Mesenchymal stem cell (in vitro differentiated cells and primary cell): Measurements from ENCODE around the gene LHFPL2.
A peak's percentile ranks its signal among the peaks of the same experiment; 100 is the strongest.

ENCODE experiments used
- DNase-seq: peaks from one replicate; pipeline ENCODE4 v3.0.0-alpha.2; 2013
- H2AFZ ChIP-seq: one replicate; pipeline ENCODE4 v1.6.1; 2013; ENCODE audit warnings: low read depth, mild to moderate bottlenecking, control low read depth, inconsistent platforms, low read length, moderate library complexity
- H2AK5ac ChIP-seq: 2 replicates; pipeline ENCODE4 v1.6.1; 2013; ENCODE audit warnings: low read length, moderate library complexity, mild to moderate bottlenecking, inconsistent platforms; ENCODE audit not compliant: severe bottlenecking
- H2BK120ac ChIP-seq: one replicate; pipeline ENCODE4 v1.6.1; 2013; ENCODE audit warnings: low read depth, mild to moderate bottlenecking, inconsistent platforms, low read length, moderate library complexity
- H2BK12ac ChIP-seq, 2 experiments: one replicate each; pipeline ENCODE4 v1.6.1; 2013; ENCODE audit warnings: inconsistent platforms in 2 of 2, low read length in 2 of 2, mild to moderate bottlenecking in 2 of 2, moderate library complexity in 2 of 2, control low read depth in 1 of 2
- H2BK15ac ChIP-seq: one replicate; pipeline ENCODE4 v1.6.1; 2013; ENCODE audit warnings: mild to moderate bottlenecking, low read depth, inconsistent platforms; ENCODE audit not compliant: poor library complexity, severe bottlenecking
- H2BK5ac ChIP-seq: 2 replicates; pipeline ENCODE4 v1.6.1; 2013; ENCODE audit warnings: low read depth, mild to moderate bottlenecking, low read length, control low read depth, inconsistent platforms; ENCODE audit not compliant: poor library complexity, severe bottlenecking
- H3K14ac ChIP-seq, 2 experiments: one replicate each; pipeline ENCODE4 v1.6.1; 2013; ENCODE audit warnings: inconsistent platforms in 2 of 2, low read length in 2 of 2, control low read depth in 1 of 2, mild to moderate bottlenecking in 1 of 2, moderate library complexity in 1 of 2
- H3K18ac ChIP-seq, 2 experiments: one replicate each; pipeline ENCODE4 v1.6.1; 2013; ENCODE audit warnings: inconsistent platforms in 2 of 2, low read length in 2 of 2, control low read depth in 1 of 2, low read depth in 1 of 2, mild to moderate bottlenecking in 1 of 2
- H3K23ac ChIP-seq, 2 experiments: one replicate each; pipeline ENCODE4 v1.6.1; 2013; ENCODE audit warnings: inconsistent platforms in 2 of 2, low read length in 2 of 2, mild to moderate bottlenecking in 2 of 2, moderate library complexity in 2 of 2, control low read depth in 1 of 2
- H3K27ac ChIP-seq: 2 replicates; pipeline ENCODE4 v1.5.1; 2013; ENCODE audit warnings: mild to moderate bottlenecking, moderate library complexity, low read length, control low read depth, inconsistent platforms; ENCODE audit not compliant: poor library complexity, severe bottlenecking
- H3K27me3 ChIP-seq, 2 experiments: 2 replicates each; pipeline versions ENCODE4 v1.6.1 to v1.7.0; 2013; ENCODE audit warnings: low read length in 2 of 2, mild to moderate bottlenecking in 2 of 2, moderate library complexity in 2 of 2, control low read depth in 1 of 2, inconsistent platforms in 1 of 2; ENCODE audit not compliant: control insufficient read depth in 1 of 2, insufficient read depth in 1 of 2
- H3K36me3 ChIP-seq, 2 experiments: 2 replicates each; pipeline versions ENCODE4 v1.6.1 to v1.7.0; 2013; ENCODE audit warnings: low read length in 2 of 2, control low read depth in 1 of 2, inconsistent platforms in 1 of 2, low read depth in 1 of 2, mild to moderate bottlenecking in 1 of 2; ENCODE audit not compliant: insufficient read depth in 2 of 2, control insufficient read depth in 1 of 2
- H3K4ac ChIP-seq, 2 experiments: one replicate each; pipeline ENCODE4 v1.6.1; 2013; ENCODE audit warnings: inconsistent platforms in 2 of 2, low read length in 2 of 2, mild to moderate bottlenecking in 2 of 2, moderate library complexity in 2 of 2, control low read depth in 1 of 2, low read depth in 1 of 2
- H3K4me1 ChIP-seq: 2 replicates; pipeline ENCODE4 v1.6.1; 2013; ENCODE audit warnings: low read depth, low read length, control low read depth; ENCODE audit not compliant: control insufficient read depth, insufficient read depth
- H3K4me2 ChIP-seq: 2 replicates; pipeline ENCODE4 v1.6.1; 2013; ENCODE audit warnings: low read length, mild to moderate bottlenecking, inconsistent platforms; ENCODE audit not compliant: poor library complexity, severe bottlenecking
- H3K4me3 ChIP-seq, 2 experiments: 2 replicates each; pipeline versions ENCODE4 v1.5.1 to v1.7.0; 2013; ENCODE audit warnings: low read length in 2 of 2, mild to moderate bottlenecking in 2 of 2, control low read depth in 1 of 2, low read depth in 1 of 2; ENCODE audit not compliant: insufficient read depth in 1 of 2
- H3K79me1 ChIP-seq: replicated peaks from 2 replicates; pipeline ENCODE4 v1.6.1; 2013; ENCODE audit warnings: mild to moderate bottlenecking, control low read depth, low read length, inconsistent platforms; ENCODE audit not compliant: poor library complexity, severe bottlenecking
- H3K9ac ChIP-seq: 2 replicates; pipeline ENCODE4 v1.7.0; 2013; ENCODE audit warnings: mild to moderate bottlenecking, low read length, moderate library complexity
- H3K9me3 ChIP-seq: 2 replicates; pipeline ENCODE4 v1.7.0; 2013; ENCODE audit warnings: mild to moderate bottlenecking, low read length; ENCODE audit not compliant: control insufficient read depth
- H4K8ac ChIP-seq: one replicate; pipeline ENCODE4 v1.6.1; 2013; ENCODE audit warnings: inconsistent platforms, mild to moderate bottlenecking, low read length, moderate library complexity
- H4K91ac ChIP-seq: one replicate; pipeline ENCODE4 v1.6.1; 2013; ENCODE audit warnings: mild to moderate bottlenecking, low read length, inconsistent platforms
- WGBS: methylation state at CpG from one replicate; pipeline ENCODE4 v1.1.7; 2013; ENCODE audit warnings: mixed read lengths; 5-methylcytosine and 5-hydroxymethylcytosine counted together

The LHFPL2 gene

GRCh38 chr5:78526049-78526525 is 122.5 kb downstream of the LHFPL2 start:
- Histone ChIP-seq H3K18ac (peak overlapping the region; percentile 57 to 80), H4K8ac (peak overlapping the region; percentile 66), H3K4me1 (peaks cover 10% of the 10 kb centered on the region), H4K91ac (peak overlapping the region; percentile 71), H3K27me3 (no peaks in the 10 kb centered on the region), H2AFZ (peak overlapping the region; percentile 84), H2AK5ac (peak overlapping the region; percentile 19), H3K27ac (no peak overlapping the region), H3K9me3 (no peaks in the 10 kb centered on the region), H3K36me3 (peaks cover 0 to 8% of the 10 kb centered on the region in 2 experiments), H3K79me1 (peaks cover 11% of the 10 kb centered on the region), H3K4ac (peak overlapping the region in 1 of 2 experiments; percentile 71), H2BK12ac (peak overlapping the region; percentile 18 to 71), H3K4me3 (peak overlapping the region in 1 of 2 experiments; percentile 7), H3K9ac (peak overlapping the region; percentile 94), H3K4me2 (no peak overlapping the region), H2BK5ac (no peak overlapping the region), H2BK15ac (no peak overlapping the region), H3K14ac (no peak overlapping the region), H2BK120ac (peak overlapping the region; percentile 67), H3K23ac (no peak overlapping the region)
- WGBS, result 59% methylated on average over 7 of the region's 7 CpGs
- peak; percentile 90 for DNase-seq

GRCh38 chr5:78523314-78524193 is 125.0 kb downstream of the LHFPL2 start:
- no peak overlapping the region for H3K23ac ChIP-seq
- peak overlapping the region; percentile 30 for H2BK120ac ChIP-seq
- peak overlapping the region in 1 of 2 experiments; percentile 37 for H3K14ac ChIP-seq
- H3K4me1 ChIP-seq, result peaks cover 12% of the 10 kb centered on the region
- H2BK15ac ChIP-seq, result no peak overlapping the region
- peaks cover 21% of the 10 kb centered on the region for H3K79me1 ChIP-seq
- H3K27me3 ChIP-seq, result no peaks in the 10 kb centered on the region
- no peak overlapping the region for H2BK5ac ChIP-seq
- H3K4ac ChIP-seq, result peak overlapping the region in 1 of 2 experiments; percentile 11
- H3K9me3 ChIP-seq, result no peaks in the 10 kb centered on the region
- 89% methylated on average over 14 of the region's 15 CpGs for WGBS
- no peak overlapping the region for H4K8ac ChIP-seq
- peak overlapping the region in 1 of 2 experiments; percentile 46 for H3K18ac ChIP-seq
- no peak overlapping the region for H2AFZ ChIP-seq
- no peak overlapping the region for H3K27ac ChIP-seq
- no peak overlapping the region for H3K4me3 ChIP-seq
- H3K9ac ChIP-seq, result peak overlapping the region; percentile 12
- H2AK5ac ChIP-seq, result no peak overlapping the region
- DNase-seq, result no peak
- peak overlapping the region; percentile 6 to 89 for H2BK12ac ChIP-seq
- H4K91ac ChIP-seq, result peak overlapping the region; percentile 18
- H3K4me2 ChIP-seq, result no peak overlapping the region
- H3K36me3 ChIP-seq, result peaks cover 0 to 8% of the 10 kb centered on the region in 2 experiments

- no peak overlapping the region for H3K14ac ChIP-seq
- H3K18ac ChIP-seq, result no peak overlapping the region
- H2AK5ac ChIP-seq, result no peak overlapping the region
- no peak for DNase-seq
- H3K27ac ChIP-seq, result no peak overlapping the region
- no peak overlapping the region for H2BK12ac ChIP-seq
- H3K4me2 ChIP-seq, result no peak overlapping the region
- H3K27me3 ChIP-seq, result no peaks in the 10 kb centered on the region
- H3K4ac ChIP-seq, result no peak overlapping the region
- peaks cover 10% of the 10 kb centered on the region for H3K4me1 ChIP-seq
- H2AFZ ChIP-seq, result no peak overlapping the region
- no peak overlapping the region for H3K4me3 ChIP-seq
- no peak overlapping the region for H3K23ac ChIP-seq
- no peak overlapping the region for H2BK120ac ChIP-seq
- peaks cover 18% of the 10 kb centered on the region for H3K79me1 ChIP-seq
- no peak overlapping the region for H3K9ac ChIP-seq
- H3K9me3 ChIP-seq, result no peaks in the 10 kb centered on the region
- H4K8ac ChIP-seq, result no peak overlapping the region
- H3K36me3 ChIP-seq, result peaks cover 0 to 8% of the 10 kb centered on the region in 2 experiments
- no peak overlapping the region for H2BK15ac ChIP-seq
- H4K91ac ChIP-seq, result no peak overlapping the region
- no peak overlapping the region for H2BK5ac ChIP-seq
- 80% methylated on average over 7 of the region's 9 CpGs for WGBS
Observed at GRCh38 chr5:78522476-78523260, 125.9 kb downstream of the LHFPL2 start.

- no peak overlapping the region for H3K14ac ChIP-seq
- no peak overlapping the region for H3K18ac ChIP-seq
- no peak overlapping the region for H4K8ac ChIP-seq
- H3K9ac ChIP-seq, result no peak overlapping the region
- H3K9me3 ChIP-seq, result no peaks in the 10 kb centered on the region
- no peak overlapping the region for H3K4ac ChIP-seq
- H3K27me3 ChIP-seq, result no peaks in the 10 kb centered on the region
- no peak overlapping the region for H2BK12ac ChIP-seq
- H3K4me2 ChIP-seq, result no peak overlapping the region
- no peak overlapping the region for H3K23ac ChIP-seq
- 100% methylated on average over 1 of the region's 2 CpGs for WGBS
- no peak overlapping the region for H3K27ac ChIP-seq
- H3K4me1 ChIP-seq, result peaks cover 10% of the 10 kb centered on the region
- no peak overlapping the region for H3K4me3 ChIP-seq
- no peak overlapping the region for H2AK5ac ChIP-seq
- DNase-seq, result no peak
- no peak overlapping the region for H2BK5ac ChIP-seq
- no peak overlapping the region for H2AFZ ChIP-seq
- H2BK120ac ChIP-seq, result no peak overlapping the region
- no peak overlapping the region for H2BK15ac ChIP-seq
- H3K36me3 ChIP-seq, result peaks cover 0 to 8% of the 10 kb centered on the region in 2 experiments
- H3K79me1 ChIP-seq, result peaks cover 22% of the 10 kb centered on the region
- H4K91ac ChIP-seq, result no peak overlapping the region
Observed at GRCh38 chr5:78521455-78521854, 127.1 kb downstream of the LHFPL2 start.
